Fibroblast of mammary gland (primary cell): ENCODE measurements around the gene P2RY6.

Experiments used
- DNase-seq: peaks from one replicate; pipeline ENCODE4 v3.0.0-alpha.2; 2010; ENCODE audit warnings: low read depth
- H3K4me3 ChIP-seq: 2 replicates; pipeline ENCODE4 v1.5.1; 2011; ENCODE audit warnings: low read depth, mild to moderate bottlenecking, low read length, moderate library complexity; ENCODE audit not compliant: control insufficient read depth
- CTCF ChIP-seq: conservative IDR thresholded peaks from 2 replicates; pipeline ENCODE4 v1.5.1; 2011; ENCODE audit warnings: low read depth, low read length, inconsistent platforms; ENCODE audit not compliant: control insufficient read depth, insufficient read depth

Gene P2RY6

GRCh38 chr11:73338279-73338678, 66.1 kb downstream of the P2RY6 start:
- H3K4me3 ChIP-seq, result no peak overlapping the region
- no peak for TF ChIP-seq CTCF
- DNase-seq, result no peak

GRCh38 chr11:73340164-73340563, 68.0 kb downstream of the P2RY6 start:
- no peak overlapping the region for H3K4me3 ChIP-seq
- TF ChIP-seq CTCF, result no peak
- no peak for DNase-seq

GRCh38 chr11:73342633-73343032, 70.5 kb downstream of the P2RY6 start:
- DNase-seq, result no peak
- H3K4me3 ChIP-seq, result no peak overlapping the region
- no peak for TF ChIP-seq CTCF

- no peak overlapping the region for H3K4me3 ChIP-seq
- no peak for DNase-seq
Measured at GRCh38 chr11:73343076-73343873, 71.1 kb downstream of the P2RY6 start.

GRCh38 chr11:73344191-73344607, 72.1 kb downstream of the P2RY6 start:
- DNase-seq, result no peak
- H3K4me3 ChIP-seq, result no peak overlapping the region
- TF ChIP-seq CTCF, result no peak

More at GRCh38 chr11:73343076-73343873, 71.1 kb downstream of the P2RY6 start:
- no peak for TF ChIP-seq CTCF

- DNase-seq, result no peak
- H3K4me3 ChIP-seq, result no peak overlapping the region
- TF ChIP-seq CTCF, result no peak
Measured at GRCh38 chr11:73345481-73346160, 73.5 kb downstream of the P2RY6 start.
